Pancreas (tissue), 10 donors: ENCODE results near the gene NT5M. TPM values are rescaled to one million over a fixed set of nuclear protein-coding genes. Genes with fewer than 3 reads are reported as not detected.

Source experiments
- ATAC-seq, 4 donors: fragments of 200-7000 bp; cut with Tn5 transposase; one replicate each; pipeline versions ENCODE4 v1.8.0 to v1.9.1; 2020; ENCODE audit warnings: mild to moderate bottlenecking in 4 of 4, moderate library complexity in 4 of 4
- DNase-seq, 6 donors: peaks; one replicate each; pipeline ENCODE4 v3.0.0-alpha.2; 2020
- FAIRE-seq: peaks from 2 replicates; lab custom pipeline; 2012; peaks lifted over from hg19 to GRCh38; lab: Jason Lieb, UNC
- H3K27ac ChIP-seq, 4 donors: fragments of 200-600 bp; sonication (generic); 1 replicate in 3 of 4; 2 replicates in 1 of 4; pipeline versions ENCODE4 v1.5.0 to v1.8.0; 2020
- H3K27me3 ChIP-seq, 4 donors: fragments of 200-600 bp; one replicate each; pipeline ENCODE4 v1.8.0; 2021
- H3K36me3 ChIP-seq, 3 donors: fragments of 200-600 bp; sonication (generic) in 1 of 3; one replicate each; pipeline versions ENCODE4 v1.5.0 to v1.8.0; 2020 to 2021
- H3K4me1 ChIP-seq, 3 donors: fragments of 200-600 bp; one replicate each; pipeline ENCODE4 v1.8.0; 2021
- H3K4me3 ChIP-seq, 4 donors: fragments of 200-600 bp; sonication (generic) in 2 of 4; one replicate each; pipeline versions ENCODE4 v1.5.0 to v1.8.0; 2020 to 2021
- H3K9me3 ChIP-seq, 4 donors: fragments of 200-600 bp; one replicate each; pipeline ENCODE4 v1.8.0; 2021
- WGBS, 2 donors: extraction: QIAGEN DNeasy Blood & Tissue Kit; methylation state at CpG; one replicate each; pipeline ENCODE4 v1.1.7; 2013; 5-methylcytosine and 5-hydroxymethylcytosine counted together
- intact Hi-C, 3 donors: fragments of 100-400 bp; cut with DNase I; formaldehyde crosslinking; loops; one replicate each; pipeline versions ENCODE4 v1.11.1 to v1.14.2; 2022
- polyA plus RNA-seq, 2 donors: library from polyadenylated mRNA; stranded (reverse); fragments of 200-250 nt; gene quantifications; one replicate each; pipeline ENCODE4 v1.2.3, GENCODE V29; 2013
- total RNA-seq, 6 donors: library from RNA; stranded (reverse); fragmentation: NEBNext Ultra II Directional in 4 of 6; extraction: Animal tissue kit (Norgen Biotek cat#: 25700) in 4 of 6; gene quantifications; one replicate each; pipeline versions ENCODE4 v1.2.1 to v1.2.4, GENCODE V29; 2021 to 2023
- TF ChIP-seq, protein P1 (sequence below), 4 donors: fragments of 200-600 bp; sonication (generic) in 3 of 4; IDR thresholded peaks; one replicate each; pipeline versions ENCODE4 v1.5.0 to v1.8.0; 2021; ENCODE audit warnings: antibody characterized with exemption in 4 of 4
- donor health status: healthy with polysubstance abuse.
- donor health status: DM: no; HTN: no; CAD: no; lungs with moderate emphysema.
- donor health status: DM: no; HTN: no; CAD: no.
- donor health status: control.
- donor health status: control.
- donor health status: Bipolar disorder and iron deficiency.
- donor health status: DM: yes; HTN: yes; CAD: no.
- donor health status: DM: no; HTN: no; CAD: no.
- donor health status: DM: no; HTN: no; CAD: no.
- donor health status: DM: yes; HTN: yes; CAD: no.

NT5M gene
- total and polyA plus RNA-seq, 8 donors: 0.83 to 3.3 (median 1.5) TPM

DNA sequence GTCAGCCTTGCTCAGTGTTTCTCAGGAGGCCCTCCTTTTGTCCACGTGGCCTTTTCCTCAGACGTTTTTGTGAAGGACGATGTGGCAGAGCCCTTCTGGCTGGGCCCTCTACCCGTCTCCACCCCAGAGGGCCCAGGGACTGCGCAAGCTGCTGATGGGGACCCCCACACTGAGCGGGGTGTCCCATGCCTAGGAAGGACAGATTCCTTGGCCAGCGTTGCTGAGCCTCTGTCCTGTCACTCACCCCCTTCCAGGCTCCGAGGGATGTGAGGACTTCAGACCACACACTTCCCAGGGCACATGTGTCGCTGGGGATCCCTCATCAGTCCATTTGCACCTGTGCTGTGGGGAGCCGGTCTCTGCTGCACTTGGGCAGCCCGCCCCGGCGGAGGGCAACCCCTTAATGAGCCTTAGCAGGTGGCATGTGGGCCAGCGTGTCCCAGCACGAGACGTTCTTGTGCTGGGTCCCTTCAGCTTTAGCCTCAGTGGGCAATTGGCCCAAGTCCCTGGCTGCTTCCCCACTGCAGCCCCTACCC, 48.3 kb downstream of the NT5M start:
- FAIRE-seq (no peak), DNase-seq (peak in 1 of 6 donors; percentile 55), ATAC-seq (no peak)
- H3K27ac ChIP-seq: no peak overlapping the region
- TF ChIP-seq, protein P1, sequence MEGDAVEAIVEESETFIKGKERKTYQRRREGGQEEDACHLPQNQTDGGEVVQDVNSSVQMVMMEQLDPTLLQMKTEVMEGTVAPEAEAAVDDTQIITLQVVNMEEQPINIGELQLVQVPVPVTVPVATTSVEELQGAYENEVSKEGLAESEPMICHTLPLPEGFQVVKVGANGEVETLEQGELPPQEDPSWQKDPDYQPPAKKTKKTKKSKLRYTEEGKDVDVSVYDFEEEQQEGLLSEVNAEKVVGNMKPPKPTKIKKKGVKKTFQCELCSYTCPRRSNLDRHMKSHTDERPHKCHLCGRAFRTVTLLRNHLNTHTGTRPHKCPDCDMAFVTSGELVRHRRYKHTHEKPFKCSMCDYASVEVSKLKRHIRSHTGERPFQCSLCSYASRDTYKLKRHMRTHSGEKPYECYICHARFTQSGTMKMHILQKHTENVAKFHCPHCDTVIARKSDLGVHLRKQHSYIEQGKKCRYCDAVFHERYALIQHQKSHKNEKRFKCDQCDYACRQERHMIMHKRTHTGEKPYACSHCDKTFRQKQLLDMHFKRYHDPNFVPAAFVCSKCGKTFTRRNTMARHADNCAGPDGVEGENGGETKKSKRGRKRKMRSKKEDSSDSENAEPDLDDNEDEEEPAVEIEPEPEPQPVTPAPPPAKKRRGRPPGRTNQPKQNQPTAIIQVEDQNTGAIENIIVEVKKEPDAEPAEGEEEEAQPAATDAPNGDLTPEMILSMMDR (IDR thresholded peaks at IDR 0.05): no peak
- no peaks in the 10 kb centered on the region for H3K27me3 ChIP-seq
- no peaks in the 10 kb centered on the region for H3K4me1 ChIP-seq
- intact Hi-C loops: loop anchor here in 2 of 3 donors (5.0 to 10.0 kb wide), 4 partner anchors 213 to 293 kb away; no protein-coding TSS in a partner anchor
- no peaks in the 10 kb centered on the region for H3K36me3 ChIP-seq
- WGBS, 2 donors: 55 to 70% methylated on average over 16 of the region's 16 CpGs
- H3K9me3 ChIP-seq: no peaks in the 10 kb centered on the region
- H3K4me3 ChIP-seq: no peak overlapping the region

DNA sequence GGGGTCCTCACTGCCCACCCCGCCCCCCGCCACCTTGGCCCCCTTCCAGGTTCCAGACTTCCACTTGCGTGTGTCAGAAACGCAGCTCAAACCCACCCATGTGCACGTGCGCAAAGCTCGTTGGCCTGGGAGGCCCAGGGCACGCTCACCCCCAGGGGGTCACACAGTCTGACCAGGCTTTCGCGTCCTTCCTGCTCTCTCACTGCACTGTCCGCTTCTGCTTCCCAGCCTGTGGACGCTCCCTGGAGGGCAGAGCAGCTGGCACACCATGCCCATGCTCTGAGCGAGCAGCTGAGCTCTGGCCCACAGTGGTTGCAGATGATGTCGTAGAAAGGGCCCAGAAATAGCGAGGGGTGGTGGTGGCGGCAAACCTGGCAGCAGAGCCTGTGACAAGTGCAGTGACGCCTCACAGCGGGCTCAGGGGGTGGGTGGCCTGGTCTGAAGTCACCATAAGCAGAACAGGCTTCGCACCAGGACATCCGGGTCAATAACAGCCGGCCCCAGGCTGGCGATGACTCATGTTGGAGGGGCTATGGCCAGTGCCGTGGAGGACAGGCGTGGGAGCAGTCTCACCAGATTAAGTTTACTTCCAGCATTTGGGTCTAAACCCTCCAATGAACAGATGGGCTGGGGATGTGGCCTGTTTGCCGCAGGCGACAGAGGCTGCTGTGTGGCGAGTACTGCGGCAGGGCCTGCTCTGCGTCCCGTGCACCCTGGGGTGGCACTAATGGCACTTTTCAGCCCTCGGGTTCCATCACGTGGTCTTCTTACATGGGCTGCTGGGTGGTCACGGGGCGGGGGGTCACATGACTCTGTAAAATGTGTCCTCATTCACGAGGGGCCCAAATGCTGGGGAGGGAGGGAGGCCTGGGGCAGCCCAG, 49.0 kb downstream of the NT5M start:
- Histone ChIP-seq H3K36me3 (no peaks in the 10 kb centered on the region), H3K27ac (no peak overlapping the region), H3K27me3 (no peaks in the 10 kb centered on the region), H3K4me1 (no peaks in the 10 kb centered on the region), H3K9me3 (no peaks in the 10 kb centered on the region), H3K4me3 (no peak overlapping the region)
- TF ChIP-seq, protein P1 (IDR thresholded peaks at IDR 0.05): no peak
- FAIRE-seq (no peak), ATAC-seq (no peak), DNase-seq (peak in 1 of 6 donors; percentile 59)
- intact Hi-C loops: loop anchor here in 2 of 3 donors (5.0 to 10.0 kb wide), 4 partner anchors 213 to 293 kb away; no protein-coding TSS in a partner anchor
- 65 to 73% methylated on average over 35 of the region's 35 CpGs for WGBS, 2 donors

DNA sequence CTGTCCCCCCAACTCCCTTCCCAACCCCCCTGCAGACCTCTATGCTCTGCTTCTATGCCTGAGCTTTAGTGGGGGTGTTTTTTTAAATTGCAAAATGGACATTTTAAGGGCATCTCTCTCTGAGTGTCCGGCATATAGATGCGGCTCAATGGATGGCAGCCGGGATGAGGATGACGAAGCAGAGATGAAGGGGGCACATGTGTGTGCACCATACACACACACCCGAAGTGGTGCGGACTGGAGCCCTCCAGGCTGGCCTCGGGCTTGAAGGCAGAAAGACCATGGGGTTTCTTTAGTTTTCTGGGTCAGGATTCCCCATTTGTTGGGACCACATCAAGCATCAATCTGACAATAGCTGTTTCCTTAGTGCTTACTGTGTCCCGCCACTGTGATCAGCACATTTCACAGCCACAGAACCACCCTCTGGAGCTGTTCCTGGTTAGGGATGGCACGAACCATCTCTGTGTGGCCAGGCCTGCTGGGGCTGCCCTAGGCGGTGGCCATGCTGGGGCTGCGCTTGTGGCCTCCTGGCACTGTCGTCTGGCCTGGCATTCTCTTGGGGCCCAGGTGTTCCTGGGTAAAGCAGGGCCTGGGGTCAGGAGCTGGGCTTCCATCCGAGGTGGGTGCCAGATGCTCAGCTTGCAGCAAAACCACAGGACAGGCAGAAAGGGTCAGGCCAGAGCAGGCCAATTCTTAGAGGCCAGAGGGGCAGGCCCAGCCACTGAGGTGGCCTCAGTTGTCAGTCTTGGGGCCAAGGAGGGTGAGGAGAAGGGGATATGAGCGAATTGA, 49.9 kb downstream of the NT5M start:
- no peak for FAIRE-seq

DNA sequence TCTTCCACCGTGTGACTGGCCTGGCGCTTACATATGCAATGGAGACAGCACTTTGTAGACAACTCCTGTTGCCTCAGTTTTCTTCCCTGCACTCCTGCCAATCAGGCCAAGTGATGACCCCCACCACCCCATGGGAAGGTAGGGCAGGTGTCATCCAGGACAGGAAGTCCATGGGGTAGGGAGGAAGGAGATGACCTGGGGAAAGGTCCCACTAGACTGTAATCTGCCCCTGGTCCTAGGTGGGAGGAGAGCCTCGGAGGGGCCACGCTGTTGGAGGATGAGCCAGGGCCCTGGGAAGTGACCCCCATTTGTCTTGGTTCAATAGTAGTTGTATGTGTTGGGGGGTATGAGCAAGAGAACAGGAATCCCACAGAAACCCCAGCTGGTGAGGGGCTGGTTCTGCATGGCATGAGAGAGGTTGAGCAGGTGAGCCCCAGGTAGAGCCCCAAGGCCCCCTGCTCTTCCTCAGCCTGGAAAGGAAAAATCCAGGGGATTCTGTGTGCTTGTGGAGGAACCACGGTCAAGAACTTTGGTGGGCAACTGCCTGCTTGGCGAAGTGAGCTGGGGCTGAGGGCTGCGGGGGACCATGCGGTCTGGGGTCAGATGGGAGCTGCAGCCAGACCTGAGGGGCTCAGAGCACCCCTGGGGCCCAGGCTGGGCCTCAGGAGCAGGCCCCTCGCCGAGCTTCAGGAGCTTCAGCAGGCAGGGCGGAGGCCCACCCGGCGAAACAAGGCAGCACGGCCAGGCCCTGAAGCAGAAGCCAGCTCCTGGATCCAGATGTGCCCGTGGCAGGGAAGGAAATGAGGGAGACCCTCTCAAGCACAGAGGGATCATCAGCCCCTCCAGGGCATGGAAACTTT, 50.7 kb downstream of the NT5M start:
- TF ChIP-seq, protein P1 (IDR thresholded peaks at IDR 0.05): no peak
- H3K9me3 ChIP-seq: no peaks in the 10 kb centered on the region
- ATAC-seq (no peak), DNase-seq (peak in 1 of 6 donors; percentile 67), FAIRE-seq (no peak)
- no peak overlapping the region for H3K4me3 ChIP-seq
- 78 to 85% methylated on average over 15 of the region's 15 CpGs for WGBS, 2 donors
- H3K4me1 ChIP-seq: no peaks in the 10 kb centered on the region
- intact Hi-C loops: loop anchor here (2.0 to 10.0 kb wide), 5 partner anchors 211 to 291 kb away; no protein-coding TSS in a partner anchor
- no peak overlapping the region for H3K27ac ChIP-seq
- no peaks in the 10 kb centered on the region for H3K27me3 ChIP-seq
- H3K36me3 ChIP-seq: no peaks in the 10 kb centered on the region

More for the DNA sequence above, 49.9 kb downstream of the NT5M start:
- ATAC-seq: no peak
- WGBS, 2 donors: 76 to 82% methylated on average over 14 of the region's 14 CpGs
- TF ChIP-seq, protein P1 (IDR thresholded peaks at IDR 0.05): no peak
- H3K9me3 ChIP-seq: no peaks in the 10 kb centered on the region
- no peak overlapping the region for H3K4me3 ChIP-seq
- H3K4me1 ChIP-seq: no peaks in the 10 kb centered on the region
- H3K27ac ChIP-seq: no peak overlapping the region
- H3K36me3 ChIP-seq: no peaks in the 10 kb centered on the region
- no peaks in the 10 kb centered on the region for H3K27me3 ChIP-seq
- peak in 1 of 6 donors; percentile 50 for DNase-seq
- intact Hi-C loops: loop anchor here in 2 of 3 donors (5.0 to 10.0 kb wide), 4 partner anchors 212 to 292 kb away; no protein-coding TSS in a partner anchor
